ENCODE data around the gene HECTD4.
"Not testable (repeated sequence)": the region's sequence is repeated elsewhere in the genome, so short reads cannot be mapped to it uniquely, and the experiment has no call there.

HECTD4 gene

GRCh38 chr12:112352921-112353320 lies 29.3 kb downstream of the HECTD4 start:
- DNase-seq = no peak

GRCh38 chr12:112350593-112351592 lies 31.3 kb downstream of the HECTD4 start:
- no peak for DNase-seq

GRCh38 chr12:112349431-112349830 lies 32.8 kb downstream of the HECTD4 start:
- peak; percentile 96 for DNase-seq

- not testable (repeated sequence) for DNase-seq
Observed at GRCh38 chr12:112348926-112349325, 33.3 kb downstream of the HECTD4 start.

- DNase-seq = peak; percentile 94
Observed at GRCh38 chr12:112347581-112347982, 34.6 kb downstream of the HECTD4 start.

- no peak for DNase-seq
Observed at GRCh38 chr12:112346194-112346593, 36.0 kb downstream of the HECTD4 start.

GRCh38 chr12:112344220-112344619 lies 38.0 kb downstream of the HECTD4 start:
- DNase-seq = no peak

GRCh38 chr12:112342587-112342986 lies 39.6 kb downstream of the HECTD4 start:
- DNase-seq = no peak

GRCh38 chr12:112341046-112341825 lies 41.0 kb downstream of the HECTD4 start:
- DNase-seq = peak; percentile 71

GRCh38 chr12:112340230-112340629 lies 42.0 kb downstream of the HECTD4 start:
- DNase-seq = peak; percentile 32

- not testable (repeated sequence) for DNase-seq
Observed at GRCh38 chr12:112334999-112335398, 47.2 kb downstream of the HECTD4 start.

GRCh38 chr12:112333019-112333418 lies 49.2 kb downstream of the HECTD4 start:
- DNase-seq = no peak

- DNase-seq = no peak
Observed at GRCh38 chr12:112331886-112332285, 50.3 kb downstream of the HECTD4 start.

- no peak for DNase-seq
Observed at GRCh38 chr12:112330706-112331105, 51.5 kb downstream of the HECTD4 start.

GRCh38 chr12:112328456-112329124 lies 53.6 kb downstream of the HECTD4 start:
- DNase-seq = no peak

GRCh38 chr12:112327209-112327938 lies 54.9 kb downstream of the HECTD4 start:
- peak; percentile 55 for DNase-seq

- DNase-seq = peak; percentile 35
Observed at GRCh38 chr12:112325622-112326207, 56.5 kb downstream of the HECTD4 start.

GRCh38 chr12:112325157-112325556 lies 57.1 kb downstream of the HECTD4 start:
- DNase-seq = no peak

- no peak for DNase-seq
Observed at GRCh38 chr12:112322882-112323547, 59.2 kb downstream of the HECTD4 start.

GRCh38 chr12:112322441-112322840 lies 59.8 kb downstream of the HECTD4 start:
- no peak for DNase-seq

- DNase-seq = no peak
Observed at GRCh38 chr12:112321245-112321644, 61.0 kb downstream of the HECTD4 start.
